Measurements from ENCODE around the gene SMIM44. TPM values are rescaled to one million over a fixed set of nuclear protein-coding genes. Genes with fewer than 3 reads are reported as not detected.
A peak's percentile ranks its signal among the peaks of the same experiment; 100 is the strongest.

The SMIM44 gene
- total RNA-seq, 1 experiment from 2014 or later, result not detected

GRCh38 chr19:3509566-3509989 is 26.3 kb upstream of the SMIM44 start:
- H3K27me3 ChIP-seq (ENCODE audit: insufficient read depth, low read length), result no peaks in the 10 kb centered on the region
- peak overlapping the region in 2 of 3 experiments; percentile 33 to 52; a peak in 5 of 7 replicates for H3K27ac Mint-ChIP-seq
- H2AK5ac ChIP-seq (ENCODE audit: insufficient read length, low read length), result no peak overlapping the region
- no peaks in the 10 kb centered on the region; a peak in 1 of 5 replicates for H3K9me3 Mint-ChIP-seq
- no peaks in the 10 kb centered on the region for H3K4me1 ChIP-seq (ENCODE audit: insufficient read depth, low read length)
- H4K8ac ChIP-seq (replicated peaks; ENCODE audit: insufficient read length, low read depth, low read length), result no peak overlapping the region
- no peak for DNase-seq
- H3K9me3 ChIP-seq (ENCODE audit: control insufficient read depth, low read depth, low read length), result no peaks in the 10 kb centered on the region
- H3K14ac ChIP-seq (ENCODE audit: insufficient read depth, low read length), result no peak overlapping the region
- H2BK12ac ChIP-seq (ENCODE audit: insufficient read length, low read depth, low read length), result no peak overlapping the region
- no peak overlapping the region for H2BK5ac ChIP-seq (ENCODE audit: insufficient read length, low read length)
- H3K9ac ChIP-seq (ENCODE audit: extremely low read depth, insufficient read length, low read length), result no peak overlapping the region
- H2BK15ac ChIP-seq (ENCODE audit: low read depth, low read length), result no peak overlapping the region
- H4K20me1 ChIP-seq (ENCODE audit: control insufficient read depth, insufficient read depth, insufficient read length), result no peaks in the 10 kb centered on the region
- H2AFZ ChIP-seq (ENCODE audit: low read length), result no peak overlapping the region
- no peak overlapping the region for H3T11ph ChIP-seq (ENCODE audit: low read length)
- H3K4me1 Mint-ChIP-seq, result peaks cover 15 to 41% of the 10 kb centered on the region in 2 experiments
- no CpG with 5 or more reads among the region's 15 CpGs for WGBS (ENCODE audit: extremely low coverage, insufficient read length, low lambda C conversion rate)
- H3K36me3 Mint-ChIP-seq (ENCODE audit: insufficient read depth in 1 of 3, low read depth in 3 of 3), result peaks cover 10 to 34% (median 19%) of the 10 kb centered on the region in 3 experiments; a peak in 6 of 7 replicates
- H4K5ac ChIP-seq (ENCODE audit: insufficient read length, low read depth, low read length), result no peak overlapping the region
- H3K4ac ChIP-seq (ENCODE audit: low read depth, low read length), result no peak overlapping the region
- peak overlapping the region in 1 of 2 experiments; percentile 22; a peak in 1 of 5 replicates for H3K4me3 Mint-ChIP-seq
- no peaks in the 10 kb centered on the region for H3K27me3 Mint-ChIP-seq (ENCODE audit: low read depth)
- H3K23me2 ChIP-seq (ENCODE audit: insufficient read length, low read depth, low read length, poor library complexity, severe bottlenecking), result peaks cover 15% of the 10 kb centered on the region
- no peak overlapping the region for H3K27ac ChIP-seq (ENCODE audit: insufficient read length, low read depth, low read length)
- no peak overlapping the region for H3K56ac ChIP-seq (ENCODE audit: insufficient read length, low read depth, low read length)
- no peak overlapping the region for H4K91ac ChIP-seq (ENCODE audit: insufficient read length, low read depth, low read length)
- H3K23ac ChIP-seq (ENCODE audit: insufficient read length, low read depth, low read length), result no peak overlapping the region
- no peak overlapping the region for H2BK20ac ChIP-seq (ENCODE audit: low read depth, low read length, poor library complexity, severe bottlenecking)
- no peak overlapping the region for H3K18ac ChIP-seq (ENCODE audit: insufficient read length, low read depth, low read length)
- H3K79me2 ChIP-seq (ENCODE audit: insufficient read depth, low read length), result peaks cover 3% of the 10 kb centered on the region; the same call in 1 of the 2 replicates
- H2BK120ac ChIP-seq (ENCODE audit: low read depth, low read length, poor library complexity, severe bottlenecking), result no peak overlapping the region
- no peaks in the 10 kb centered on the region for H3K79me1 ChIP-seq (ENCODE audit: insufficient read depth, low read depth, low read length, poor library complexity, severe bottlenecking)
- TF ChIP-seq, protein P1, sequence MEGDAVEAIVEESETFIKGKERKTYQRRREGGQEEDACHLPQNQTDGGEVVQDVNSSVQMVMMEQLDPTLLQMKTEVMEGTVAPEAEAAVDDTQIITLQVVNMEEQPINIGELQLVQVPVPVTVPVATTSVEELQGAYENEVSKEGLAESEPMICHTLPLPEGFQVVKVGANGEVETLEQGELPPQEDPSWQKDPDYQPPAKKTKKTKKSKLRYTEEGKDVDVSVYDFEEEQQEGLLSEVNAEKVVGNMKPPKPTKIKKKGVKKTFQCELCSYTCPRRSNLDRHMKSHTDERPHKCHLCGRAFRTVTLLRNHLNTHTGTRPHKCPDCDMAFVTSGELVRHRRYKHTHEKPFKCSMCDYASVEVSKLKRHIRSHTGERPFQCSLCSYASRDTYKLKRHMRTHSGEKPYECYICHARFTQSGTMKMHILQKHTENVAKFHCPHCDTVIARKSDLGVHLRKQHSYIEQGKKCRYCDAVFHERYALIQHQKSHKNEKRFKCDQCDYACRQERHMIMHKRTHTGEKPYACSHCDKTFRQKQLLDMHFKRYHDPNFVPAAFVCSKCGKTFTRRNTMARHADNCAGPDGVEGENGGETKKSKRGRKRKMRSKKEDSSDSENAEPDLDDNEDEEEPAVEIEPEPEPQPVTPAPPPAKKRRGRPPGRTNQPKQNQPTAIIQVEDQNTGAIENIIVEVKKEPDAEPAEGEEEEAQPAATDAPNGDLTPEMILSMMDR (conservative IDR thresholded peaks at IDR 0.05), result no peak
- H3K4me2 ChIP-seq (ENCODE audit: insufficient read depth, insufficient read length, low read length), result no peak overlapping the region
